HCT116 (cell line): ENCODE data around the gene DRD4. TPM values are rescaled to one million over a fixed set of nuclear protein-coding genes. Genes with fewer than 3 reads are reported as not detected.
A peak's percentile ranks its signal among the peaks of the same experiment; 100 is the strongest.

Source experiments
- ATAC-seq: fragments of 200-7000 bp; cut with Tn5 transposase; 2 replicates; pipeline ENCODE4 v1.9.1; 2020; ENCODE audit warnings: mild to moderate bottlenecking, moderate library complexity
- BruUV-seq: library from RNA; stranded (reverse); fragments of 400-500 nt; replicated peaks from 2 replicates; lab custom pipeline; 2021; lab: Mats Ljungman, UMichigan
- CTCF ChIA-PET: fragments of 300-600 bp; sonication (Branson Sonifier 250); formaldehyde crosslinking; loops from one replicate; lab custom pipeline; 2021; ENCODE audit warnings: antibody characterized with exemption; lab: Charles Lee
- POLR2A ChIA-PET: fragments of 300-600, 350-600 bp; sonication (Branson Sonifier 250); formaldehyde crosslinking; loops from one replicate; lab custom pipeline; 2021; ENCODE audit warnings: antibody characterized with exemption; lab: Charles Lee
- RAD21 ChIA-PET, 2 experiments: fragments of 300-600 bp; sonication (Branson Sonifier 250); formaldehyde crosslinking; loops; one replicate each; lab custom pipeline; 2023; ENCODE audit warnings: low total read pairs in 2 of 2; ENCODE audit not compliant: uncharacterized antibody in 2 of 2, unreplicated experiment in 2 of 2, low non-redundant PET in 1 of 2; lab: Charles Lee
- DNase-seq: peaks from one replicate; pipeline ENCODE4 v3.0.0-alpha.2; 2010; ENCODE audit warnings: low read depth, low spot score
- H2AFZ ChIP-seq: fragments of 200-600 bp; shearing (Covaris generic), sonication (generic); 2 replicates; pipeline ENCODE4 v1.6.1; 2017; ENCODE audit warnings: low read depth, mixed run types, mixed read lengths, antibody characterized with exemption, low read length; ENCODE audit not compliant: poor library complexity, severe bottlenecking
- H3K27ac ChIP-seq: 2 replicates; pipeline ENCODE4 v1.5.1; 2012; ENCODE audit warnings: low read depth, low read length
- H3K27me3 ChIP-seq: fragments of 200-600 bp; sonication (generic); 2 replicates; pipeline ENCODE4 v1.6.1; 2016; ENCODE audit warnings: mixed run types, low read length, mixed read lengths; ENCODE audit not compliant: insufficient read depth
- H3K36me3 ChIP-seq, 2 experiments: fragments of 200-500 bp in 1 of 2; fragments of 200-600 bp in 1 of 2; sonication (Bioruptor generic) in 1 of 2; sonication (generic) in 1 of 2; 2 replicates each; pipeline versions ENCODE4 v1.5.1 to v1.6.1; 2014 to 2016; ENCODE audit warnings: low read length in 2 of 2, inconsistent platforms in 1 of 2, mixed read lengths in 1 of 2, mixed run types in 1 of 2; ENCODE audit not compliant: insufficient read depth in 2 of 2, control insufficient read depth in 1 of 2
- H3K4me1 ChIP-seq, 2 experiments: fragments of 200-600 bp in 1 of 2; sonication (generic) in 1 of 2; 2 replicates each; pipeline versions ENCODE4 v1.5.1 to v1.6.1; 2012 to 2017; ENCODE audit warnings: low read length in 2 of 2, inconsistent platforms in 1 of 2, mild to moderate bottlenecking in 1 of 2, mixed read lengths in 1 of 2, mixed run types in 1 of 2, moderate library complexity in 1 of 2; ENCODE audit not compliant: insufficient read depth in 2 of 2, control insufficient read depth in 1 of 2
- H3K4me2 ChIP-seq: fragments of 200-600 bp; sonication (generic); 2 replicates; pipeline ENCODE4 v1.6.1; 2017; ENCODE audit warnings: mixed run types, low read length, mixed read lengths
- H3K4me3 ChIP-seq, 2 experiments: fragments of 200-600 bp in 1 of 2; sonication (generic) in 1 of 2; replicated peaks in 1 of 2; 2 replicates each; pipeline ENCODE4 v1.5.1; 2011 to 2016; ENCODE audit warnings: low read length in 2 of 2, control low read depth in 1 of 2, low read depth in 1 of 2, mild to moderate bottlenecking in 1 of 2, mixed read lengths in 1 of 2, mixed run types in 1 of 2
- H3K79me2 ChIP-seq: fragments of 200-600 bp; sonication (generic); 2 replicates; pipeline ENCODE4 v1.6.1; 2017; ENCODE audit warnings: mild to moderate bottlenecking, mixed run types, low read length, moderate library complexity, mixed read lengths; ENCODE audit not compliant: insufficient read depth
- H3K9ac ChIP-seq: fragments of 200-600 bp; sonication (generic); 2 replicates; pipeline ENCODE4 v1.6.1; 2016; ENCODE audit warnings: low read length, mixed read lengths
- H3K9me2 ChIP-seq: fragments of 200-600 bp; sonication (generic), shearing (Covaris generic); 2 replicates; pipeline ENCODE4 v1.6.1; 2017; ENCODE audit warnings: mixed run types, mild to moderate bottlenecking, moderate library complexity; ENCODE audit not compliant: insufficient read depth
- H3K9me3 ChIP-seq, 2 experiments: fragments of 200-500 bp in 1 of 2; fragments of 200-600 bp in 1 of 2; sonication (Bioruptor generic) in 1 of 2; sonication (generic) in 1 of 2; 2 replicates each; pipeline ENCODE4 v1.6.1; 2014 to 2017; ENCODE audit warnings: low read length in 2 of 2, mixed read lengths in 2 of 2, inconsistent platforms in 1 of 2, low read depth in 1 of 2, mild to moderate bottlenecking in 1 of 2, mixed run types in 1 of 2, moderate library complexity in 1 of 2; ENCODE audit not compliant: control insufficient read depth in 1 of 2, insufficient read depth in 1 of 2
- H4K20me1 ChIP-seq: fragments of 200-600 bp; sonication (generic), shearing (Covaris generic); 2 replicates; pipeline ENCODE4 v1.6.1; 2017; ENCODE audit warnings: mixed run types, mild to moderate bottlenecking, moderate library complexity; ENCODE audit not compliant: insufficient read depth
- ATF3 ChIP-seq: IDR thresholded peaks from 2 replicates; pipeline ENCODE4 v1.6.1; 2012
- CEBPB ChIP-seq: IDR thresholded peaks from 2 replicates; pipeline ENCODE4 v1.6.1; 2012; ENCODE audit warnings: low read depth
- ELF1 ChIP-seq: IDR thresholded peaks from 2 replicates; pipeline ENCODE4 v1.6.1; 2012; ENCODE audit warnings: low read depth, borderline replicate concordance
- POLR2A ChIP-seq: IDR thresholded peaks from 2 replicates; pipeline ENCODE4 v1.7.0; 2011; ENCODE audit warnings: borderline replicate concordance; ENCODE audit not compliant: insufficient read depth, insufficient read length; ENCODE audit errors: extremely low read depth
- POLR2AphosphoS5 ChIP-seq: IDR thresholded peaks from 2 replicates; pipeline ENCODE4 v1.6.1; 2011; ENCODE audit warnings: mild to moderate bottlenecking, low read depth, low read length, moderate library complexity
- REST ChIP-seq: IDR thresholded peaks from 2 replicates; pipeline ENCODE4 v1.6.1; 2012; ENCODE audit warnings: low read depth
- TCF7L2 ChIP-seq: IDR thresholded peaks from 2 replicates; pipeline ENCODE4 v1.7.0; 2011; ENCODE audit warnings: borderline replicate concordance, inconsistent platforms; ENCODE audit not compliant: insufficient read depth, insufficient read length; ENCODE audit errors: extremely low read depth
- ZNF274 ChIP-seq: fragments of 200-500 bp; sonication (Bioruptor generic); IDR thresholded peaks from 2 replicates; pipeline ENCODE4 v1.6.1; 2014; ENCODE audit warnings: mild to moderate bottlenecking, low read depth, low read length, inconsistent platforms
- intact Hi-C: fragments of 100-400 bp; cut with micrococcal nuclease; formaldehyde crosslinking; loops from 2 replicates; pipeline ENCODE4 v1.10.0; 2022
- total RNA-seq: library from RNA; stranded (reverse); gene quantifications from one replicate; pipeline ENCODE4 v1.2.1, GENCODE V29; 2021; ENCODE audit not compliant: unreplicated experiment

DRD4 gene
- total RNA-seq, 1 experiment from 2014 or later, result 2.4 TPM

GRCh38 chr11:610146-610801, 26.8 kb upstream of the DRD4 start (continued):
- TF ChIP-seq ATF3 (no peak), POLR2A (no peak), TCF7L2 (no peak), CEBPB (no peak), ELF1 (no peak)

DNA sequence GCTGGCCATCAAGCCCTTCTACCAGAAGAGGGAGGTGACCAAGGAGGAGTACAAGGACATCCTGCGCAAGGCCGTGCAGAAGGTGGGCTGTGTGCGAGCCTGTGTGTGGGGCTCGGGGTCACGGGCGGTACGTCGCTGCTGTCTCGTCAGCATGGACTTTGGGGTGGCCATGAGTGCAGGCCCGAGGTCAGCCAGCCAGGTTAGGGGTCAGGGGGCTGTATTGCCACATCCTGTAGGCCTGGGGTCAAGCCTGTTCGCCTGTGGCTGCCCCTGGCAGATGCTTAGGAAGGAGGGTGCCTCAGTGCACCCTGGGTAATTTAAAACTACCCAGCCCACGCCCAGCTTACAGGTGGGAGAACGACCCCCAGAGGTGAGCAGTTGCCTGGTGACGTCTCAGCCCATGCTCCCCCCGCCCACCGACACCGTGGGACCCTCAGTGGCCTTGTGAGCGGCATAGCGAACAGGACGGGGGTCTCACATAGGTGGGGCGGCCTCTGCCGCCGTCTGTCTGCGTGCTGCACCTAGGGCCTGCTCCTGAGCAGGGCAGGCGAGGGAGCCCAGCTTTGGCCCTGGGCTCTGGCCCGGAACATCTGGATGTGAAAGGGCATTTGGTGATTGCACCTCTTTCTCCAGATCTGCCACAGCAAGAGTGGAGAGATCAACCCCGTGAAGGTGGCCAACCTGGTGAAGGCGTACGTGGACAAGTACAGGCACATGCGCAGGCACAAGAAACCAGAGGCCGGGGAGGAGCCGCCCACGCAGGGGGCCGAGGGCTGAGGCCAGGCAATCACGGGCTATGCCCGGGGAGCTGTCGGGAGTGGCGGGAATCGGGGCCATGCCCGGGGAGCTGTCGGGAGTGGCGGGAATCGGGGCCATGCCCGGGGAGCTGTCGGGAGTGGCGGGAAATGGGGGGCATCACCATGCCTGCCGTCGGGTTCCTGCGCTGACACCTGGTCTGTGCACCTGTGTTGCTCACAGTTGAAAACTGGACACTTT, 25.8 kb upstream of the DRD4 start:
- intact Hi-C loops, result no loop called here
- Histone ChIP-seq H3K9ac (no peak overlapping the region), H3K4me3 (no peak overlapping the region), H3K4me1 (peaks cover 8 to 38% of the 10 kb centered on the region in 2 experiments), H3K79me2 (peaks cover 20% of the 10 kb centered on the region; the same call in 1 of the 2 replicates), H3K9me2 (no peaks in the 10 kb centered on the region), H3K27me3 (no peaks in the 10 kb centered on the region), H4K20me1 (peaks cover 13% of the 10 kb centered on the region; the same call in 1 of the 2 replicates), H3K9me3 (no peaks in the 10 kb centered on the region), H3K36me3 (peaks cover 30 to 34% of the 10 kb centered on the region in 2 experiments; a peak in 3 of 4 replicates), H2AFZ (no peak overlapping the region), H3K27ac (peak overlapping the region; percentile 20; the same call in 1 of the 2 replicates), H3K4me2 (no peak overlapping the region)
- RAD21 ChIA-PET, result no interaction called here
- POLR2A ChIA-PET, result no interaction called here
- ATAC-seq (no peak), DNase-seq (no peak)
- TSS peak; percentile 21 for BruUV-seq
- CTCF ChIA-PET, result interaction anchor here (0.8 to 1.0 kb wide), 2 partner anchors 11 to 52 kb away, joined by 3 read pairs; no protein-coding TSS in a partner anchor
- TF ChIP-seq POLR2AphosphoS5 (peak; percentile 17; the same call in 1 of the 2 replicates), ZNF274 (no peak), REST (no peak)
